22Rv1 (cell line): Measurements from ENCODE around the gene FAHD1.

Experiments used
- CTCF ChIP-seq: fragments of 450-650 bp; IDR thresholded peaks from 2 replicates; pipeline ENCODE4 v1.5.1; 2017; ENCODE audit warnings: mild to moderate bottlenecking
- ZFX ChIP-seq: fragments of 450-650 bp; IDR thresholded peaks from 2 replicates; pipeline ENCODE4 v1.6.1; 2017; ENCODE audit warnings: antibody characterized with exemption, borderline replicate concordance

GRCh38 chr16:1851793-1852192, 24.8 kb downstream of the FAHD1 start:
- TF ChIP-seq CTCF (no peak), ZFX (no peak)
